ENCODE data around the gene TNIP3.
"Not testable (repeated sequence)": the region's sequence is repeated elsewhere in the genome, so short reads cannot be mapped to it uniquely, and the experiment has no call there.

TNIP3 gene

GRCh38 chr4:121177246-121178137 is 13.4 kb upstream of the TNIP3 start:
- DNase-seq (ENCODE audit: low read depth): no peak

- no peak for DNase-seq (ENCODE audit: low read depth)
Observed at GRCh38 chr4:121176082-121176934, 12.2 kb upstream of the TNIP3 start.

- not testable (repeated sequence) for DNase-seq (ENCODE audit: low read depth)
Observed at GRCh38 chr4:121171477-121171876, 7.4 kb upstream of the TNIP3 start.

GRCh38 chr4:121168446-121169281 is 4.5 kb upstream of the TNIP3 start:
- DNase-seq (ENCODE audit: low read depth): no peak

- no peak for DNase-seq (ENCODE audit: low read depth)
Observed at GRCh38 chr4:121166976-121167375, 2.9 kb upstream of the TNIP3 start.

GRCh38 chr4:121165206-121165605 is 1.1 kb upstream of the TNIP3 start:
- DNase-seq (ENCODE audit: low read depth): no peak

- no peak for DNase-seq (ENCODE audit: low read depth)
Observed at GRCh38 chr4:121156822-121157769, 7.0 kb downstream of the TNIP3 start.

GRCh38 chr4:121155893-121156292 is 8.2 kb downstream of the TNIP3 start:
- no peak for DNase-seq (ENCODE audit: low read depth)

GRCh38 chr4:121154103-121154515 is 10.0 kb downstream of the TNIP3 start:
- no peak for DNase-seq (ENCODE audit: low read depth)

GRCh38 chr4:121151942-121152341 is 12.2 kb downstream of the TNIP3 start:
- no peak for DNase-seq (ENCODE audit: low read depth)

GRCh38 chr4:121150486-121150885 is 13.6 kb downstream of the TNIP3 start:
- no peak for DNase-seq (ENCODE audit: low read depth)

- DNase-seq (ENCODE audit: low read depth): no peak
Observed at GRCh38 chr4:121150003-121150402, 14.1 kb downstream of the TNIP3 start.

- DNase-seq (ENCODE audit: low read depth): no peak
Observed at GRCh38 chr4:121148621-121149020, 15.5 kb downstream of the TNIP3 start.

GRCh38 chr4:121148000-121148399 is 16.1 kb downstream of the TNIP3 start:
- no peak for DNase-seq (ENCODE audit: low read depth)

GRCh38 chr4:121146530-121146929 is 17.6 kb downstream of the TNIP3 start:
- DNase-seq (ENCODE audit: low read depth): no peak

- no peak for DNase-seq (ENCODE audit: low read depth)
Observed at GRCh38 chr4:121145430-121145829, 18.7 kb downstream of the TNIP3 start.

GRCh38 chr4:121144021-121144420 is 20.1 kb downstream of the TNIP3 start:
- no peak for DNase-seq (ENCODE audit: low read depth)

GRCh38 chr4:121143131-121143530 is 21.0 kb downstream of the TNIP3 start:
- DNase-seq (ENCODE audit: low read depth): no peak

- no peak for DNase-seq (ENCODE audit: low read depth)
Observed at GRCh38 chr4:121140716-121141460, 23.2 kb downstream of the TNIP3 start.

GRCh38 chr4:121139533-121140222 is 24.4 kb downstream of the TNIP3 start:
- DNase-seq (ENCODE audit: low read depth): no peak

All from stimulated activated CD8-positive, alpha-beta memory T cell treated with anti-CD3 and anti-CD28 coated beads, Interleukin-15, amount 100 ng/mL, for 24 hours (primary cell).